Motor neuron (in vitro differentiated cells): ENCODE results near the gene COPS7B. TPM values are rescaled to one million over a fixed set of nuclear protein-coding genes. Genes with fewer than 3 reads are reported as not detected.

Experiments used
- total RNA-seq, 8 experiments: library from RNA; unstranded; fragments of 300-600 nt; gene quantifications; 2 replicates each; pipeline versions ENCODE4 v1.2.3 to v1.2.4, GENCODE V29; 2022

COPS7B gene
- total RNA-seq, 8 experiments from 2014 or later, result 15.8 to 39.5 (median 28.0) TPM

Other genes with a start within 250 kb of the COPS7B start
- gene TEX44, start 193.6 kb upstream of the COPS7B start, total RNA-seq, result under 1 TPM in 3 of 8 experiments, not detected in 5; 0.17 to 0.71 (median 0.31) TPM
- gene PTMA, start 77.9 kb upstream of the COPS7B start, total RNA-seq, result 1,000 to 10,000 TPM in 6 of 8 experiments, 100 to 1,000 TPM in 2; 664 to 2,104 (median 1,514) TPM
- gene PDE6D, start 5.2 kb upstream of the COPS7B start, total RNA-seq, result 10 to 100 TPM; 24.3 to 53.1 (median 34.8) TPM
- gene NPPC, start 140.0 kb downstream of the COPS7B start, total RNA-seq, result 1 to 10 TPM in 6 of 8 experiments, under 1 TPM in 1, not detected in 1; 0.61 to 9.6 (median 3.9) TPM
- gene DIS3L2, start 175.3 kb downstream of the COPS7B start, total RNA-seq, result 10 to 100 TPM; 10.6 to 33.1 (median 21.8) TPM